ENCODE measurements around the gene NDRG4.
A peak's percentile ranks its signal among the peaks of the same experiment; 100 is the strongest.

The NDRG4 gene

GRCh38 chr16:58493756-58494431 is 6.0 kb upstream of the NDRG4 start:
- DNase-seq (ENCODE audit: low read depth in 1 of 2, low spot score in 1 of 2) = no peak

GRCh38 chr16:58494981-58495520 is 4.9 kb upstream of the NDRG4 start:
- peak in 1 of 2 donors; percentile 20 for DNase-seq (ENCODE audit: low read depth in 1 of 2, low spot score in 1 of 2)

GRCh38 chr16:58495521-58496331 is 4.2 kb upstream of the NDRG4 start:
- no peak for DNase-seq (ENCODE audit: low read depth in 1 of 2, low spot score in 1 of 2)

GRCh38 chr16:58497468-58497867 is 2.5 kb upstream of the NDRG4 start:
- no peak for DNase-seq (ENCODE audit: low read depth in 1 of 2, low spot score in 1 of 2)

- no peak for DNase-seq (ENCODE audit: low read depth in 1 of 2, low spot score in 1 of 2)
Measured at GRCh38 chr16:58497935-58498334, 2.0 kb upstream of the NDRG4 start.

- no peak for DNase-seq (ENCODE audit: low read depth in 1 of 2, low spot score in 1 of 2)
Measured at GRCh38 chr16:58498341-58499091, 1.4 kb upstream of the NDRG4 start.

GRCh38 chr16:58499092-58499511 is 841 bp upstream of the NDRG4 start:
- no peak for DNase-seq (ENCODE audit: low read depth in 1 of 2, low spot score in 1 of 2)

GRCh38 chr16:58500430-58501241 is 693 bp downstream of the NDRG4 start:
- no peak for DNase-seq (ENCODE audit: low read depth in 1 of 2, low spot score in 1 of 2)

- peak in 1 of 2 donors; percentile 34 for DNase-seq (ENCODE audit: low read depth in 1 of 2, low spot score in 1 of 2)
Measured at GRCh38 chr16:58501242-58502131, 1.5 kb downstream of the NDRG4 start.

- no peak for DNase-seq (ENCODE audit: low read depth in 1 of 2, low spot score in 1 of 2)
Measured at GRCh38 chr16:58502217-58502921, 2.4 kb downstream of the NDRG4 start.

- DNase-seq (ENCODE audit: low read depth in 1 of 2, low spot score in 1 of 2) = no peak
Measured at GRCh38 chr16:58503166-58503862, 3.4 kb downstream of the NDRG4 start.

- DNase-seq (ENCODE audit: low read depth in 1 of 2, low spot score in 1 of 2) = no peak
Measured at GRCh38 chr16:58503863-58504688, 4.1 kb downstream of the NDRG4 start.

GRCh38 chr16:58506241-58507194 is 6.6 kb downstream of the NDRG4 start:
- DNase-seq (ENCODE audit: low read depth in 1 of 2, low spot score in 1 of 2) = no peak

GRCh38 chr16:58507195-58507962 is 7.4 kb downstream of the NDRG4 start:
- DNase-seq (ENCODE audit: low read depth in 1 of 2, low spot score in 1 of 2) = no peak

- DNase-seq (ENCODE audit: low read depth in 1 of 2, low spot score in 1 of 2) = no peak
Measured at GRCh38 chr16:58507963-58508670, 8.2 kb downstream of the NDRG4 start.

All from stimulated activated CD4-positive, alpha-beta T cell treated with anti-CD3 and anti-CD28 coated beads, Interleukin-15, amount 100 ng/mL, for 1 hour (primary cell).